GM19328 (cell line): ENCODE results near the gene PLD1.
"Not testable (repeated sequence)": the region's sequence is repeated elsewhere in the genome, so short reads cannot be mapped to it uniquely, and the experiment has no call there.

Experiments
- ATAC-seq: cut with Tn5 transposase; IDR thresholded peaks from one replicate; pipeline ENCODE4 v1.9.1; 2021; ENCODE audit warnings: mild to moderate bottlenecking, moderate library complexity; ENCODE audit not compliant: unreplicated experiment

PLD1 gene, protein sequence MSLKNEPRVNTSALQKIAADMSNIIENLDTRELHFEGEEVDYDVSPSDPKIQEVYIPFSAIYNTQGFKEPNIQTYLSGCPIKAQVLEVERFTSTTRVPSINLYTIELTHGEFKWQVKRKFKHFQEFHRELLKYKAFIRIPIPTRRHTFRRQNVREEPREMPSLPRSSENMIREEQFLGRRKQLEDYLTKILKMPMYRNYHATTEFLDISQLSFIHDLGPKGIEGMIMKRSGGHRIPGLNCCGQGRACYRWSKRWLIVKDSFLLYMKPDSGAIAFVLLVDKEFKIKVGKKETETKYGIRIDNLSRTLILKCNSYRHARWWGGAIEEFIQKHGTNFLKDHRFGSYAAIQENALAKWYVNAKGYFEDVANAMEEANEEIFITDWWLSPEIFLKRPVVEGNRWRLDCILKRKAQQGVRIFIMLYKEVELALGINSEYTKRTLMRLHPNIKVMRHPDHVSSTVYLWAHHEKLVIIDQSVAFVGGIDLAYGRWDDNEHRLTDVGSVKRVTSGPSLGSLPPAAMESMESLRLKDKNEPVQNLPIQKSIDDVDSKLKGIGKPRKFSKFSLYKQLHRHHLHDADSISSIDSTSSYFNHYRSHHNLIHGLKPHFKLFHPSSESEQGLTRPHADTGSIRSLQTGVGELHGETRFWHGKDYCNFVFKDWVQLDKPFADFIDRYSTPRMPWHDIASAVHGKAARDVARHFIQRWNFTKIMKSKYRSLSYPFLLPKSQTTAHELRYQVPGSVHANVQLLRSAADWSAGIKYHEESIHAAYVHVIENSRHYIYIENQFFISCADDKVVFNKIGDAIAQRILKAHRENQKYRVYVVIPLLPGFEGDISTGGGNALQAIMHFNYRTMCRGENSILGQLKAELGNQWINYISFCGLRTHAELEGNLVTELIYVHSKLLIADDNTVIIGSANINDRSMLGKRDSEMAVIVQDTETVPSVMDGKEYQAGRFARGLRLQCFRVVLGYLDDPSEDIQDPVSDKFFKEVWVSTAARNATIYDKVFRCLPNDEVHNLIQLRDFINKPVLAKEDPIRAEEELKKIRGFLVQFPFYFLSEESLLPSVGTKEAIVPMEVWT

DNA sequence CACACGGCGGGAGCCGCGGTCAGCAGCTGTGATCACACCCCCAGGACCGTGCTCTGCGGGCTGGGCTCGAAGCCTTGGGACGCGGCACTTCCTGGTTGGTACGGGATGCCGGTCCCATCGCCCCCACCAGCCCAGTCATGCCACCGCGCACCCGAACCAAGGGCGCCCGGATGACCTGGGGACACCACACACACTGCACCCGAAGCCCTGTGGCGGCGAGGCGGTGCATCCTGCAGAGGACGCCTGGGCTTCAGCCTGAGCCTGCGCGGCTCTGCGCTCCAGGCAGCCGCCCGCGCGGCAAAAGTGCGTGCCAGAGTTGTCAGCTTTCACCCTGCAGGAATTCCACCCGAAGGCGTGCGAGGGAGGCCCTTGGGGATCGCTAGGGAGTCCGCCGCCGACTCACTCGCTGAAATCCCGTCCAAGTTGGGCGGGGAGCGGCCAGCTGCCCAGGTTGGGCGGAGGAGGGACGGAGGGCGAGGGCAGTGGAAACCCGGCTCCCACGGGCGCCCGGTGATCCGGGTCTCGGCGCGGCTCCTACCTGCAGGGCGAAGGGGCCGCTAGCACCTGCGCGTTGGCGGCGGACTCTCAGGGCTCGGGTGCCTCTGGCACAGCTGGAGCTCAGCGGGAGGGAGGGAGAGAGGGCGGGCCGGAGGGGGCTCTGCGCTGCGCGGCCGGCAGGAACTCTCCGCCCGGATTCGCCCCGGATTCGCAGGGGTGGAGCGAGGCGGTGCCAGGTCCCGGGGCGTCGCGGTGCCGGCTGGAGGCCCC, at the start of gene PLD1:
TSS of gene PLD1 (minus strand) at position 623 of the 768 bp plus-strand sequence. CDS start 72,432 bp downstream, outside the sequence.
- ATAC-seq: peak; percentile 56

DNA sequence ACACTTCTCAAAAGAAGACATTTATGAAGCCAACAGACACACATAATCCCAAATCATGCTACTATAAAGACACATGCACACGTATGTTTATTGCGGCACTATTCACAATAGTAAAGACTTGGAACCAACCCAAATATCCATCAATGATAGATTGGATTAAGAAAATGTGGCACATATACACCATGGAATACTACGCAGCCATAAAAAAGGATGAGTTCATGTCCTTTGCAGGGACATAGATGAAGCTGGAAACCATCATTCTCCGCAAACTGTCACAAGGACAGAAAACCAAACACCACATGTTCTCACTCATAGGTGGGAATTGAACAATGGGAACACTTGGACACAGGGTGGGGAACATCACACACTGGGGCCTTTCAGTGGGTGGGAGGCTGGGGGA, 48.5 kb upstream of the PLD1 start:
- not testable (repeated sequence) for ATAC-seq

DNA sequence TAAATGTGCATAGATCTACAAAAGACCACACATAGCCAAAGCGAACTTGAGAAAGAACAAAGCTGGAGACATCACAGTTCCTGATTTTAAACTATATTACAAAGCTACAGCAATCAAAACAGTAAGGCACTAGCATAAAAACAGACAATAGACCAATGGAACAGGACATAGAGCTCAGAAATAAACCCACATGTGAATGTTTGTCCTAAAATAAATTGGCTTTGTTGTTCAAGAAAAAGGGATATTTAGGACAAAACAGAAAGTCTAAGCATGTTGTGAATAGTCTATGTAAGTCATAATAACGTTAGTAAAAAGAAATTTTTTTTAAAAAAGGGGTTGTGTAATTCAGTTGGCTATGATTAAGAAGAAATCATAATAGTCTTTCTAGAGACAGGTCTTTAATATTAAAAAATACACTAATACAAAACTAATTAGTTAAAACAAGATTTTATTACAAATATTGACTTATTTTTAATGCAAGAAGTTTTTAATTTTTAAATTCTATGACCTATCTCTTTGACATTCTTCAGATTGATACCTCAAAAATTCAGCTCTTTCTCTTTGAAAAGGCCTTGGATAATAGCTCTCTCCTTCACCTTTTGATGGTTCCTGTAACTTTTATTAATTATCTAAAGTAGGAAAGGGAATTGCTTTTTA, 44.5 kb upstream of the PLD1 start:
- no peak for ATAC-seq

DNA sequence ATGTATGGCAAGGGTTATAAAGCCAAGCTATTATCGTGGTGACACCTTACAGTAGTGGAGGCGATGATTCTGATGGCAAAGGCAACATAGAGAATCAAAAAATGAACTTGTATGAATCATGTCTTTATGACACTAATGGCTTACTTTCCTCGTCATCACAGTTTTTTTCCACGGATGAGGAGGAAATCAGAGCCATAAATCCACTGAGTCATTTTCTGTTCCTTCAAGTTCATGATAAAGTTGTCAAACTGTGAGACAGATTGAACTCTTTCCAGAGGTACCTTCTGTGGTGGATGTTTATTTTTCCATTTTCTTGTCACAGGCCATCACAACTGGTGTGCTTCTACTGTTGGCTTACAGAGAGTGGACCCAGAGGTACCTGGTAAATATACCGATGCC, 41.4 kb upstream of the PLD1 start:
- no peak for ATAC-seq

DNA sequence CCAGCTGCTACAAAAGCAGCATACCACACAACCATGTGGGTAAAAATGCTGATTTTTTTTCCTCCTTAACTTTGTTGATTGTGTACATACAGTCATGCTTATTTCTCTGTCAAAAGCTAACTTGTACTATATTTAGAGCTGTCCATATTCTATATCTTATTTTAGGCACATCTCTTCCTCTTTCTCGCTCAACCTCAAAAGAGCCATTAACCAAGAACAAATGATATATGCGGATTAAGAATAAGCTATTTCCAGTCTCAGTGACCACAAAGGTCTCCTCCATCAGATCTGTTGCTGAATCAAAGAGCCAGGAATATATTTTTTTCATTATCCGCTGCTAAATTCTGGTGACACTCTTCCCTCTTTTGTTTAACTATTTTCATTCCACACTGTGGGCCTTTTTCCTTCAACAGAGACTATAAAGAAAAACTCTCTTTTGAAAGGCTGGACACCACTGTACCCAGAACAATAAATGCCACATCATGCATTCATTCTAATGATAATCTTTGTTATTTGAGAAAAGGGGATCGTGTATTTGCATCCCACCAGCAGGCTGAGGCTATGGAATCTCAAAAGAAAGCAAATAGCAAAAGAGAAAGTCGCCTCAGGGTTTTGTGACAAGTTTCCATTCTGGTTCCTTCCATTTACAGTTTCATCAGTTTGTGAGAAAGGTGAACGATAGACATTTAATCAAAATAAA, 40.8 kb upstream of the PLD1 start:
- no peak for ATAC-seq

DNA sequence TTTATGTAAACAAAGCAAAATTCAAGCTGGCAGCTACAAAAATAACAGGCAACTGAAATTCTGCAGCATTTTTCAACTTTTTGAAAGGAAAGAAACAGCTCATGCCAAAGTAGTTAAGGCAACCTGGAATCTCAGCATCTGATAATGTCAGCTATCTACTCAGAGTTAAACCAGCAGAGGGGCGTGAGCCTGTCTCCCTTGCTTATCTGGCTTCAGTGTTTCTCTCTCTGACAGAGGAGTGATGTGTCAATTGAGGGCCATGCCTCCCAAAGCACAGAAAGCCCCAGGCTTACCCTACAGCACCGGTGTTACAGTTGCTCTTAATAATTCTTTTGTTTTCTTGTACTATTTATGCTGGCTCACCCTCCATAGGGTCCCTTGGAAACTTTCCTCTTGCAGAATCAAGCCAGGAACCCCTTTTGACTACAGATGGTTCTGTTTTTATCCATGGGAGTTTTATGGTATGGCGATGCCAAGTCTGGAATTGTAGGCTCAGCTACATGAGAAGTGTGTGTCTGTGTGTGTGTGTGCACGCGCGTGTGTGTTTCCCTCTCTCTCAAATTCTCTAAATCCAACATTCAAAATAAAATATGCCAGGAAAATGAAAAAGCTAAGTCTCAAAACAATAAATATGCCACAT, 40.2 kb upstream of the PLD1 start:
- no peak for ATAC-seq

DNA sequence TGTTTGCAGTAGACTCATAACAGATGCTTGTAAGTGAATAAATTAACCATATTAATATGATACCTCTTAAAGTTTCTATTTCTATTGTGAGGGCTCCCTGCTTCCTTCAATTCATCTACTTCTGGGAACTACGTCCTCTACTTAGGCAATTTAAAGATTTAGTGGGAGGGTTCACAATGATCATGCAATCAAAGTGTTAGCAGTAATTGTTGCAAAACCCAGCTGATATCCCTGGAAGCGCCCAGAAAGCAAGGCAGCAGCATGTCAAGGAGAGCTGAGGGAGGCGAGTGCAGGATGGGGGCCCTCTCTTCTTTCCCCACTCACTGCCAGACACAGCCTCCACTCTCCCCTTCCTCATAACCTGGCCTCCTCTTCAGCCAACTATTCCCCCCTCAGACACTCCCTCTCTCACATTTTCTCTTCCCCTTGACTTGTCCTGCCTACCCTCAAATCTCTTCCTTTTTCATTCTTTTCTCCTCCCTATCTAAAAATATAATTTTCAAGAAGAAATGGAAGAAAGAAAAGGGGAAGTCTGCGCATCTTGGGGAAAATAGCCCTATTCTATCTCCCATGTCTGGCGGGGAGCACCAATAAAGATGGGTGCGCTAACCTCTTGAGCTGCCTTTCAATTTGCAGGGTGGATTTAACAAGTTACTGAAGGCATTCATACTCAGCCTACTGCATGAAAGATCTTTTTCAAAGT, 39.5 kb upstream of the PLD1 start:
- ATAC-seq: no peak

DNA sequence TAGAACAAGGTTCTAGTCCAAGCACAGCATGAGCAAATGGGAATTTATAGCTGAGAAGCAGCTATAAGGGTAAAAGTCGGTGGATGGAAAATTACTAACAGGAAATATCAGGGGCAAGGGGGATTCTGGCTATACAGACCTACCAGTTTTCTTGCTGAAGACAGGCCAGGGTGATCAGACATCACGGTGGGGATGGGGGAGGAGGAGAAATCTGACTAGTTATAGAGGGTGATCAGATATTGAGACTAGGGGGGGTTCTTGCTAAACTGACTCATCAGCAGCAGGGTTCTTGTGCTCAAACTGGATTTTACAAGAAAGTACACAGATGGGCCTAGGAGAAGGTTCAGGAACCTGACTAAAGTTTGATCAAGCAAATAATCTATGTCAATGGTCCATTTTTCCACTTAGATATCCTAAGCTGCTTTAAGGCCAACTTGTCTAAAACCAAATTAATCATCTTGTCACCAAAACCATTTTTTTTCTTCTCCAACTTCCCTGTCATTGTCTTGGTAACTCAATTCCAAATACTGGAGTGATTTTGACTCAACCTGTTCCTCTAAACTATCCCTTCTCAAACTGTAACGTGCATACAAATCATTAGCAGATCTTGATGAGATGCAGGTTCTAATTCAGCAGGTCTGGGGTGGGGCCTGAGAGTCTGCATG, 37.4 kb upstream of the PLD1 start:
- no peak for ATAC-seq

DNA sequence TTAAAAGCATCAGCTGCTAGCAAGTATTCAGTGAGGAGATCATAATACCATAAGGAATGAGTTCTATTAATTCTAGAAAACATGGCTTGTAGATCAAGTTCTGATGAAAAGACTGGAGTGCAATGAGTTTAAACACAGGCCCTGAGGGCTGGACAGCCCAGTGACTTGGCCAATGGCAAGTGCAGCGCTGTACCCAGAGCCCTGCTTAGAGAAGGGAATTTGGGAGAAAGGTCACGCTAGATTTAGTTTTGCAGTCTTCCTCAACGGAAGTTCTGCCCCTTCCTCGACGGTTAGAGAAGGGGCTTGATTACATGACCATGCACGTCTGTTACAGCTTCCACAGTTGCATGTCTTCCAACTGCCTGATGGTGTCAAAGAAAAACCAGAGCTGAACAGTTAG, 36.9 kb upstream of the PLD1 start:
- no peak for ATAC-seq

DNA sequence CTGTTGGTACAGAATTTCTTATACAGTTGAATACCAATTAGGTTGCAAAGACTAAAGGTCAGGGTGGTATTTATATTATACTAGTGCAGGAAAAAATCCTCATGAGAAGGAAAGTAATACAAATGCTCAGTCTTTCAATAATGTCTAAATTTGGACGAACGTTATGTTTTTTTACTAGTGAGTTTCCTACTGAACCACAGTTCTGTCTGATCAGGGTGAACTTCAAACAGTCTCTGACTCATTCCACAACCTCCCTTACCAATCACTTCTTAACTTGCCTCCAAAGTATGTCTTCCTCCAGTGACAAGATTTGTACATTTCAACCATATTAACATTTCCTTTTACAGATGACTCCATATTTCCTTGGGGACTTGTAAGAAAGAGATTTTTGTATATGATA, 36.3 kb upstream of the PLD1 start:
- ATAC-seq: no peak

DNA sequence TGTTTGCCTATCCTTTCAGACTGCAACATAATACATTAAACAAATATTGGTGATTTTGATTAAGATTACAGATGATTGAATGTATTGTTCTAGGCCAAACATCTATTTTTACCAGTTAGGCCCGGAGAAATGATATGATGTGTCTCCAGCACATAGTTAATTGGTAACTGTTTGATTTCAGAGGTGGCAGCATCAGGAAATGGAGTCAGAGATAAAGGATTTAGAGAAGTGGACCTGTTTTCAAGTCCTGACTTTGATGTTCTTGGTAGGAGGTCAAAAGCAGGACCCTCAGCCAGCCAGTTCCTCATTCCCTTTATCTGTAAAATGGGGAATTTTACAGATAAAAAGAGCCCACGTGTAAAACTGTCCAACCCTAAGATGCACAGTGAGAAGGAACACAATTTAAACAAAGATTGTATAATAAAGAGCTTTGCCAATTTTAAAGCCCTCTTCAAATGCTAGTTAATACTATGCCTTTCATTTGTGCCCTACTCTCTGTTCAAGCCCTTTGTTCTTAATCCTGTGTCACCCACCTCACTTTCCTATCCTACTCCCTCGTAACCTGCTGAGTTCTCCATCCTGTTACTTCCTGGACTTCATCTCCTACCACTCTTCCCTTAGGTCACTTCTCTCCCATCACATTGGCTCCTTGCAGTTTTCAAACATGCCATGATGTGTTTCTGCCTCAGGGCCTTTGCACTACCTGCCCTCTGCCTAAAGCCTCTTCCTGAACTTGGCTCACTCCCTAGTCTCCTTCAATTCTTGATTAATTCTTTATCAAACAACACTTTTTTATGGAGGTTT, 35.4 kb upstream of the PLD1 start:
- no peak for ATAC-seq

DNA sequence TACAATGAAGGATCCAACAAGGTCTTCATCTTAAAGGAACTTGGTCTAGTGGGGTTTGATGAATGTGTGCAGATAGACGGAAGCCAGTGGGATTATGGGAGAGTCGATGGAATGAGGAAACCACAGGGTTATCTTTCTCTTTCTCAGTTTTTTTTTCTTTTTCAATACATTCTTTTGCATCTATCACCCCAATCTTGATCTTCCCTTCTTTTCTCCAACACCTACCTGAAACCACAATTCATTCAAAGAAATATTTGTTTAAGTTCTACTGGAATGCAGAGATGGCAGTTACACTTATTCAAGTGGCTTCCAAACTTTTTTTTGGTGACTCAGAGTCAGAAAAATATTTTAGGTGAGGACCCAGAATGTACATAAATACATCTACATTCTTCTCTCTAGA, 34.6 kb upstream of the PLD1 start:
- ATAC-seq: no peak

DNA sequence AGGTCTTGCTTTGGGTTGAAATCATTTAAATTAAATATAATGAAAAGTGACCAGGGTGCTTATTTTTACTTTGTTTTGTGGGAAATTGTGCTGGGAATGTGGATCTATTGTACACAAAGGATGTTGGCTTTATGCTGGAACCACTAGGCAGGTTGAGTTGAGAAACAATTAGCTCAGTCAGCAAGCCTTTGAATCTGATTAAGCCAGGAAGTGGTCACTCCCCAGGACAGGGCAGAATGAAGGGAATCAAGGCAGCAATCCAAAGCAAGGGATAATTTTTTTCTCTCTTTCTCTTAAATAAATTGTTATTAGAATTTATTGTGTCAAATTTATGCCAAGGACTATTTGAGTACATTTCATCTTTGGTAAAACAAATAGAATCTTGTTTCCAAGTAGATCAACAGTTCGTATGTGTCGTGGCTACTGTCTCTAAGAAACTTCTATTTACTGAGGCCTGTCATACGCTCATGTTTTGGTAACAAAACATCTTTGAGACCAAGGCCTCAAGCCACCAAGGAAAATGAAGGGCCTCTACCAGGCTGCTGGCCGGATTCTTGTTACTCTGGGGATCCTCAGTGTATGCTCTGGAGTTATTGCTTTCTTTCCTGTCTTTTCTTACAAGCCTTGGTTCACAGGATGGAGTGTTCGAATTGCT, 32.7 kb upstream of the PLD1 start, which contains the start of gene TMEM212:
TSS of gene TMEM212 (plus strand) at position 486 of the 655 bp plus-strand sequence. CDS start at position 521, 35 bp downstream.
- no peak for ATAC-seq

DNA sequence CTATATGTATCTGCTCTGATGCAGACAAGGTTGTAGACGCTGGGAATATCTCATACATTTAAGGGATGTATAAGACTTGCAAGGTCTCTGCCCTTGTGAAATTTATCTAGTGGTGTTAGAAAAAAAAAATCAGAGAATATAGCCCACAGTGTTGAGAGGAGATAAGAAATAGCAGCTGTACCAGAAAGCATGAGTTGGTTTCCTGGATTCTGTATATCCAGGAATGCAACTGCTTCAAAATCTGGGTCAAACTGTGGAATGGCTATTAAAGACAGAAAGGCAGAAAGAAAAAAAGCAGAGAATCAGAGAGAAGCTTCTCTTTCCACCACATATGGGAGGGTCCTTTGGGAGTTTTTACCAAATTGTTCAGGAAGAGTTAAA, 31.3 kb upstream of the PLD1 start:
- no peak for ATAC-seq

DNA sequence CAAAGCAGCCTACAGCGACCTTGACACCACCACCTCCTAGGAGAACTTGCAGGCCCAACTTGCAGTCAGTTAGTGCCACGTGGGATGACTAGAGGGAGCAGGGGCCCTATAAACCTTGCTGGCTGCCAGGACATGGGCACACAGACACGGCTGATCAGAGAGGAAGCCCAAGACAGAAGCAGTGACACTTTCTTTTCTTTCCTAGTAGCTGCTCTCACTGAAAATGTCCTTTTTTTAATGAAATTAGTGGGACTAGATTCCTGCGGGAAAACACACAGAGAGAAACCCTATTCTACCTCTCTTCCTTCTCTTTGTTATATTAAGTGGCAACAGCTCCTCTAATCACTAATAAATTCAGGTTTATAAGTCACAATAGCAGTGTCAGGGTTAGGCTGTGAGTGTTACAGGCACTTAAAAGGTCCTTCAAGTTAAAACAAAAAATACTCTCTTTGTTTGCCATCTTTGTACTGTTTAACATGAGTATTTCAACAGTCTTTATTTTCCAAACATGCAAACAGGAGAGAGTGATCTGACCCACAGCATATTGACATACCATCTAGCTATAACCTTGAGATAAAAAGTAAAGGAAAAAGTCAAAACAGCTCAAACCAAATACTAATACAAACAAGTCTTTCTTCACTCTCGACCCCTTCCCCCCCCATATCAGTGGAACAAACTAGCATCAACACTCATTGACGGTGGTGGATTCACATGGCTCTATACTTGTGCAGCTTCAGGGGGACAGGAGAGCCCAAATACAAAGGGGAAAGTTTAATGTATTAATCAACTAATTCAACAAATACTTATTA, 30.7 kb upstream of the PLD1 start:
- no peak for ATAC-seq

DNA sequence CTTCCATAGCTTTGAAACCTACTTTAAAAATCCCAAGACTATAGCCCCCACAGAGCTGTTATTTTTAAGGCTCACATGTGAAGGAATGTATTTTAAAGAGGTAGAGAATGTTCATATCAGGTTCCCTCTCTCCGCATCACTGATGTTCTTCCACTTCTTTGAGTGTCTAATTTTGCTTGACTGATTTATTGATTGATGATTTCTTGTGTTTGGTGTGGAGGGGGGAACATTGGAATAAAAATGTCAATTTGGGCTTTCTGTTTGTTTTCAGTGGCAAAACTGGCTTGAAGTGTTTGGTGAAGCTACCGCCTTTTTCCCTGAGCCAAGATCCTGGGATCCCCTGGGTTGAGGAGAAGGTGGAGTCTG, 30.1 kb upstream of the PLD1 start:
- no peak for ATAC-seq
